HG02981 (cell line): Measurements from ENCODE around the gene TIAM1.
"Not testable (repeated sequence)": the region's sequence is repeated elsewhere in the genome, so short reads cannot be mapped to it uniquely, and the experiment has no call there.

Experiments
- ATAC-seq: cut with Tn5 transposase; IDR thresholded peaks from one replicate; pipeline ENCODE4 v1.9.1; 2021; ENCODE audit warnings: mild to moderate bottlenecking, moderate library complexity; ENCODE audit not compliant: unreplicated experiment

The TIAM1 gene

DNA sequence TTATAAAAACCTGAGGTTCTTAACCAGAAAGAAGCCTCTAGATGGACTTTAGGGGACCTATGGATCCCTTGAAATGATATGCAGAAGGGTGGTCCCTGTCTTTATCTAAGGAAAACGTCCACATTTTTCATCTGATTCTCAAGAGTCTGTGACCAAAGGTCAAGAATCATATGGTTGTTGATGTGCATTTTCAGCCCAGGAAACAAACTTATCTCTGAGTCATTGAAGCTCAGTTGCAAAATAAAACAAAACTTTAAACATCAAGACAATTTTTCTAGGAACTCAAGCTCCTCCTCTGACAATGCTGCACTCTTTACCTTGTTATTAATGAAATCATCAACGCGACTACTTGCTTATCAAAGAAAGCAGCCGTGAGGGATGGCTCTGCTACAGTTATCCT lies 83.3 kb downstream of the TIAM1 start:
- ATAC-seq: no peak

DNA sequence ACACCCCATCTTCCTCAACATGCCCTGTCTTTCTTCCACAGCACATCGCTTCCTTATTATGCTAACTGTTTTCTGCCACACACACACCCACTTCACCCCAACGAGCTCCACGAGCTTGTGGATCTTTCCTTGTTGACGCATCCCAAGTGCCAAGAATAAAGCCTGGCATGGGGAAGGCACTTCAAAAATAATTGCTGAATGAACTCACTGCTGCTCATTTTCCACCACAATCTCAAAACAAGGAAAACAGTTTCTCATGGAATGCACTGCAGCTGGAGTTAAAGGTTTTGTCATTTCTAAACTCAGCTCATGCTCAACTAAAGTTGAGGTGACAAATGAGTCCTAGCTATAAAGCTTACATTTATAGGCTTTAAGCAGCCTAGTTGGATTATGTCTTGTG lies 86.0 kb downstream of the TIAM1 start:
- no peak for ATAC-seq

DNA sequence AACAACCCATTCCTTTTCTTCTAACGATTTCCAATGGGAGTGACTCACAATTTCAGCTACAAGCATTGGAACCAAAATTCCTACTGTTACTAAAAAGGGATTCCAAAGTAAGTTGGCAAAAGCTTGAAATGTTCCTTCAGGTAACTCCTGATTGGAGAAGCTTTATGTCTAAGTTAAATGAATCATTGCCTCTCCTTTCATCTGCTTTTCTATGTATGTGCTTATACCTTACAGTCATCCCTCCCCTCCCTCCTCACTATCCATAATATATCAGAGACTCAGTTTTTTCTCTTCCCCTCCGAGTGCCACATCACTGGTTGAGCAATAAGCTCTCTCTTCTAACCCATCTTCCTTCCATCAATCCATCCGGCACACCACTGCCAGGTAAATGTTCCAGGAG lies 86.8 kb downstream of the TIAM1 start:
- no peak for ATAC-seq

GRCh38 chr21:31255896-31256295 lies 88.2 kb downstream of the TIAM1 start:
- no peak for ATAC-seq

GRCh38 chr21:31255036-31255435 lies 89.0 kb downstream of the TIAM1 start:
- ATAC-seq: no peak

DNA sequence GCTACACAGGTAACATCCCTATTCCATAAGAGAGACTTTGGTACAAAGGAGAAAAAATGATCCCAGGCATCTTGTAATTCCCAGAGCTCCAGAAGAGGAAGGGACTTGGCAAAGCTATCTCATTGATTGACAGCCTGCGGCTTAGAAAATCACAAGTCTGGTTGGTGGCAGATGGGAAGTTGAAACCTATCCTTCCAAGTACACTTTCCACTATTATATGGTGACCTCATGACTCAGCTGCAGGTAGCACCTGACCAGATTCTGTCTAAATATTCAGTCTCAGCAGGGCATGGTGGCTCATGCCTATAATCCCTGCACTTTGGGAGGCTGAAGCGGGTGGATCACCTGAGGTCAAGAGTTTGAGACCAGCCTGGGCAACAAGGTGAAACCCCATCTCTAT lies 89.9 kb downstream of the TIAM1 start:
- no peak for ATAC-seq

- no peak for ATAC-seq
These were observed 90.4 kb downstream of the TIAM1 start for GRCh38 chr21:31253684-31254083.

GRCh38 chr21:31252611-31253010 lies 91.5 kb downstream of the TIAM1 start:
- ATAC-seq: no peak

DNA sequence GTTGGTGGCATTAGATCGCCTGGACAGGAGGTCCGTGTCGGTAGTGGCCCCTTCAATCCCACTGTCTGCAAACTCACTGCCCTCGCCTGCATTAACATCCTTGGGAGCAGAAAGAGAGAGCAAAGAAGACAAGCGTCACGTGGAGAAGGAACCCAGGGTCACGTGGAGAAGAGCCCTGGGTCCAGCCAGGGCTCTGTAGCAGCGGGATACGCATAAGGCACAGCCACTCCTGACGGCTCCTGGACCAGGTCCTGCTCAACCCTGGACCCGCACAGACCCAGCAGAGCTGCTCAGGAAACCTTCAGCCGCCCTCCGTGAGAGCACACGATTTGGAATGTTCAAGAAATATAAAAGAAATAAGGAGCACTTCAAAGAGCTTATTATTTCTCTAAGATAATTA lies 92.0 kb downstream of the TIAM1 start:
- ATAC-seq: no peak

- no peak for ATAC-seq
These were observed 92.4 kb downstream of the TIAM1 start for GRCh38 chr21:31251686-31252085.

GRCh38 chr21:31248598-31248997 lies 95.5 kb downstream of the TIAM1 start:
- no peak for ATAC-seq

DNA sequence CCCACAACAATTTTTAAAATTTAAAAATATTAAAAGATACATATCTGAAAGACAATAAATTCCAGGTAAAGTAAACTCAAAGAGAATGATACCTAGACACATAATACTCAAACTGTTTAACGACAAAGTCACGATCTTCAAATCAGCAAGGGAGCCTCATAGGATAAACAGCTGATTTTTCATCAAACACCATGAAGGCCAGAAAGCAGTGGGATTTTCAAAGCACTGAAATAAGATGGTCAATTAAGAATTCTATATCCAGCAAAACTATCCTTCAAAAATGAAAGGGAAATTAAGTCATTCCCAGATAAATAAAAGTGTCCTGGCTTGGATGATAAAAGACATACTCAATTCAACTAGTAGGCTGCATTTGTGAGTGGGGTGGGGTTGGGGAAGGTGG lies 100.5 kb downstream of the TIAM1 start:
- ATAC-seq: no peak

DNA sequence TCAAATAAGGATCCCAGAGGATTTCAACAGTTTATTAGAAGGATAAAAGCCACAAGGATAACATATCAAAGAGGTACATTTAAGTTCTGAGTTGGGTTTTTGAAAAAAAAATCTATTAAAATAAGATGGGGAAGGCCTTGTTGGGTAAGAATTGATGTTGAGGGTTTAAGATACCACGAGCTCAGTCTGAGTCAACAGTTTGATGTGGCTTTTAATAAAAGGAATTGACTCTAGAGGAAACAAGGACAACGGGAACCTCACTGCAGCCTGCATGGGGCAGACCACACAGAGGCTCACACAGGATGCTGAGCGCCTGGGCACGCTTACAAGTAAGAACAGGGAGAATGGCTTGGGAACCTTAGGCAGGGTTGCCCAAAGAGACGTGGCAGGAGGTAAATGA lies 107.5 kb downstream of the TIAM1 start:
- no peak for ATAC-seq

GRCh38 chr21:31235671-31236450 lies 108.2 kb downstream of the TIAM1 start:
- ATAC-seq: no peak

- ATAC-seq: no peak
These were observed 109.1 kb downstream of the TIAM1 start for GRCh38 chr21:31234936-31235335.

- ATAC-seq: no peak
These were observed 110.3 kb downstream of the TIAM1 start for GRCh38 chr21:31233711-31234110.

DNA sequence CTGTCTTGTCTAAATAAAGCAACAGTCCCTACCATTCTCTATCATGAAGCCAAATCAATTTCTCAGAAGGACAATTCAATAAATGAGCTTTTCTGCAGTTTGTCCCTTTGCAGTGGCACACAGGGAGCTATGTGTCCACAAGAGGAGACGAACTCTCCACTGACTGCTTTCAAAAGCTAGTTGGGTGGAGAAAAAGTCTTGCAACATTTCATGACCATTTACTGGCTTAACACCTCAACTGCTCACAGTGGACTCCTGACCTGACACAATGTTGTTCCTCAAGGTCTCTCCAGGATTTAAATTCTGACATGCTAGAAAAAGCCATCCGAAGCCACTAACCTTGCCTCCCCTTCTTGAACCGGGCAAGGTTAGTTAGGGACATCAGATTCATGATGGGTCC lies 111.7 kb downstream of the TIAM1 start:
- no peak for ATAC-seq

DNA sequence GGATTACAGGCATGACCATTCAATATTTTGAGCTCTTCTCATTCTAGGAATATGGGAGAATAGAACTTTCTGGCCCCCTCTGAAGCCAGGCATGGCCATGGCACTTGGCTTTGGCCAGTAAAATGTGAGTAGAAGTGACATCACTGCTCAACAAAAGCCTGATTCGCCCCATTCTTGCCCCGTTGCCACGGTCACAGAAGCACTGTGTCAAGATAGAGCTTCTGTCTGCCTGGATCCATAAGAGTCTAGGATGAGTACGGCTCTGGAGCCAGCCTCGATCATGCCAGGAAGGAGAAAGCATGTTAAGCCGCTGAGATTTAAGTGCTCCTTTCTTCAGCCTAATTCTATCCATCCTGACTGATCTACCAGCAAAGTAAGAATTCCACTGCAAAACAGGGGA lies 113.1 kb downstream of the TIAM1 start:
- no peak for ATAC-seq

DNA sequence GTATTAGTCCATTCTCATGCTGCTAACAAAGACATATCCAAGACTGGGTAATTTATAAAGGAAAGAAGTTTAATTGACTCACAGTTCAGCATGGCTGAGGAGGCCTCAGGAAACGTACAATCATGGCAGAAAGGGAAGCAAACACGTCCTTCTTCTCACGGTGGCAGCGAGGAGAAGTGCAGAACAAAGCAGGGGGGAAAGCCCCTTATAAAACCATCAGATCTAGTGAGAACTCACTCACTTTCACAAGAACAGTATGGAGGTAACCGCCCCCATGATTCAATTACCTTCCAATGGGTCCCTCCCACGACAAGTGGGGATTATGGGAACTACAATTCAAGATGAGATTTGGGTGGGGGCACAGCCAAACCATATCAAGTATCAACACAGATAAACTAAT lies 115.3 kb downstream of the TIAM1 start:
- ATAC-seq: not testable (repeated sequence)

- ATAC-seq: no peak
These were observed 118.3 kb downstream of the TIAM1 start for GRCh38 chr21:31225713-31226112.

- no peak for ATAC-seq
These were observed 121.9 kb downstream of the TIAM1 start for GRCh38 chr21:31222142-31222541.

DNA sequence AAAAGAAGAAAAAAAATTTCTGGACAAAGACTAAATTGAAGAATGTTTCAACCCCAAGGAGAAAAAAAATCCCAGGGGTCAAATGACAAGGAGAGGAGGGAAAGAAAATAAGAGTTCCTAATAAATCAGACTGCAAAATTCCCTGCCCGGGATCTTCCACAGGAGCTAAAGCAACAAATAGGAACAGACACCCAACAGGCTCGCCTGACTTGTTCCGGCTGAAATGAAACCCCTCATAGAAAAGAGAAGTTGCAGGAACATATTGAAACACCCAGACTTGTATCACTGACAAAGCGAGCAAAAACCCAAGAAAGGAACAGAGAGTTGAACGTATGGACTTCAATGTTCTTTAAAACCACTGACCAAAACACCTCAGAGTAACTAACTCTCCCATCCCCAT lies 123.0 kb downstream of the TIAM1 start:
- ATAC-seq: no peak

- no peak for ATAC-seq
These were observed 123.5 kb downstream of the TIAM1 start for GRCh38 chr21:31220575-31220974.
